SU-DHL-6 (cell line): ENCODE measurements around the gene ACAA2.

Experiments
- H2AFZ ChIP-seq: fragments of 200-600 bp; sonication (generic); 2 replicates; pipeline ENCODE4 v1.6.1; 2014; ENCODE audit warnings: low read depth, mild to moderate bottlenecking, moderate library complexity, mixed read lengths, antibody characterized with exemption, low read length; ENCODE audit not compliant: severe bottlenecking
- H3F3A ChIP-seq: fragments of 200-600 bp; shearing (Covaris generic); 2 replicates; pipeline ENCODE4 v1.6.0; 2016; ENCODE audit warnings: antibody characterized with exemption, mild to moderate bottlenecking; ENCODE audit not compliant: insufficient read depth
- H3K27ac ChIP-seq: fragments of 200-600 bp; sonication (generic); 2 replicates; pipeline ENCODE4 v1.5.1; 2016; ENCODE audit warnings: low read depth, mild to moderate bottlenecking, low read length, moderate library complexity, mixed read lengths
- H3K27me3 ChIP-seq: fragments of 200-600 bp; sonication (generic), shearing (Covaris generic); 2 replicates; pipeline ENCODE4 v1.6.0; 2014; ENCODE audit warnings: mild to moderate bottlenecking, low read length
- H3K36me3 ChIP-seq: fragments of 200-600 bp; sonication (generic); 2 replicates; pipeline ENCODE4 v1.6.1; 2014; ENCODE audit warnings: mild to moderate bottlenecking, low read length, mixed read lengths
- H3K4me2 ChIP-seq: fragments of 300-600, 200-600 bp; shearing (Covaris generic), sonication (generic); 2 replicates; pipeline ENCODE4 v1.6.0; 2014; ENCODE audit warnings: low read length, low read depth, mild to moderate bottlenecking; ENCODE audit not compliant: poor library complexity, severe bottlenecking
- H3K4me3 ChIP-seq: fragments of 200-600 bp; sonication (generic); 2 replicates; pipeline ENCODE4 v1.5.1; 2014; ENCODE audit warnings: antibody characterized with exemption, low read length, mild to moderate bottlenecking, mixed read lengths; ENCODE audit not compliant: insufficient read depth, poor library complexity, severe bottlenecking
- H3K79me2 ChIP-seq: fragments of 200-600 bp; sonication (generic); 2 replicates; pipeline ENCODE4 v1.6.1; 2014; ENCODE audit warnings: mild to moderate bottlenecking, low read length, moderate library complexity; ENCODE audit not compliant: insufficient read depth
- H3K9ac ChIP-seq: fragments of 200-600 bp; sonication (generic); 2 replicates; pipeline ENCODE4 v1.7.0; 2014; ENCODE audit warnings: mild to moderate bottlenecking, low read length
- H3K9me2 ChIP-seq: fragments of 200-600 bp; sonication (generic); replicated peaks from 2 replicates; pipeline ENCODE4 v1.6.1; 2014; ENCODE audit warnings: low read length; ENCODE audit not compliant: insufficient read depth
- H3K9me3 ChIP-seq: fragments of 200-600 bp; sonication (generic); 2 replicates; pipeline ENCODE4 v1.6.1; 2014; ENCODE audit warnings: low read length, mixed read lengths; ENCODE audit not compliant: insufficient read depth
- H4K20me1 ChIP-seq: fragments of 200-600 bp; sonication (generic); 2 replicates; pipeline ENCODE4 v1.6.1; 2014; ENCODE audit warnings: low read depth, mild to moderate bottlenecking, antibody characterized with exemption, low read length, moderate library complexity, mixed read lengths
- CTCF ChIP-seq: fragments of 200-600 bp; sonication (generic); IDR thresholded peaks from one replicate; pipeline ENCODE4 v1.5.1; 2017; ENCODE audit warnings: antibody characterized with exemption, mild to moderate bottlenecking, low read length, moderate library complexity; ENCODE audit not compliant: insufficient read depth, poor library complexity, severe bottlenecking
- EZH2phosphoT487 ChIP-seq: fragments of 200-600 bp; sonication (generic), shearing (Covaris generic); conservative IDR thresholded peaks from 2 replicates; pipeline ENCODE4 v1.6.1; 2018; ENCODE audit warnings: mild to moderate bottlenecking, antibody characterized with exemption, low read length, moderate library complexity, mixed read lengths

Gene ACAA2

GRCh38 chr18:49819823-49820671 is 6.7 kb upstream of the ACAA2 start:
- Histone ChIP-seq H3K9ac (no peak overlapping the region), H3K4me3 (no peak overlapping the region), H4K20me1 (no peaks in the 10 kb centered on the region), H3K27ac (no peak overlapping the region), H3K79me2 (no peaks in the 10 kb centered on the region), H3K9me2 (no peaks in the 10 kb centered on the region), H3F3A (no peaks in the 10 kb centered on the region), H3K36me3 (no peaks in the 10 kb centered on the region), H3K9me3 (no peaks in the 10 kb centered on the region), H2AFZ (no peak overlapping the region), H3K27me3 (no peaks in the 10 kb centered on the region), H3K4me2 (no peak overlapping the region)
- TF ChIP-seq CTCF (no peak), EZH2phosphoT487 (no peak)

GRCh38 chr18:49819071-49819662 is 5.8 kb upstream of the ACAA2 start:
- Histone ChIP-seq H3K9me3 (no peaks in the 10 kb centered on the region), H3F3A (no peaks in the 10 kb centered on the region), H3K27me3 (no peaks in the 10 kb centered on the region), H3K4me2 (no peak overlapping the region), H4K20me1 (no peaks in the 10 kb centered on the region), H3K79me2 (no peaks in the 10 kb centered on the region), H3K27ac (no peak overlapping the region), H2AFZ (no peak overlapping the region), H3K9me2 (no peaks in the 10 kb centered on the region), H3K4me3 (no peak overlapping the region), H3K36me3 (no peaks in the 10 kb centered on the region), H3K9ac (no peak overlapping the region)
- TF ChIP-seq EZH2phosphoT487 (no peak), CTCF (no peak)

- no peaks in the 10 kb centered on the region for H3K36me3 ChIP-seq
- no peak for TF ChIP-seq EZH2phosphoT487
- no peaks in the 10 kb centered on the region for H3K9me3 ChIP-seq
- no peak overlapping the region for H3K4me3 ChIP-seq
- no peak overlapping the region for H2AFZ ChIP-seq
- peaks cover 4% of the 10 kb centered on the region for H3K79me2 ChIP-seq
- H3K9me2 ChIP-seq: no peaks in the 10 kb centered on the region
- no peaks in the 10 kb centered on the region for H3F3A ChIP-seq
- no peaks in the 10 kb centered on the region for H3K27me3 ChIP-seq
- H3K27ac ChIP-seq: no peak overlapping the region
- H4K20me1 ChIP-seq: no peaks in the 10 kb centered on the region
- no peak overlapping the region for H3K4me2 ChIP-seq
- no peak overlapping the region for H3K9ac ChIP-seq
These were observed 4.6 kb upstream of the ACAA2 start for GRCh38 chr18:49817947-49818346.

- no peak for TF ChIP-seq EZH2phosphoT487
- H3K27ac ChIP-seq: no peak overlapping the region
These were observed 2.6 kb upstream of the ACAA2 start for GRCh38 chr18:49815927-49816326.

More at GRCh38 chr18:49815927-49816326, 2.6 kb upstream of the ACAA2 start:
- Histone ChIP-seq H3K9ac (no peak overlapping the region), H3F3A (peaks cover 5% of the 10 kb centered on the region; the same call in 1 of the 2 replicates), H4K20me1 (no peaks in the 10 kb centered on the region), H3K9me3 (no peaks in the 10 kb centered on the region), H3K9me2 (no peaks in the 10 kb centered on the region), H2AFZ (no peak overlapping the region), H3K36me3 (no peaks in the 10 kb centered on the region), H3K4me3 (no peak overlapping the region), H3K79me2 (peaks cover 24% of the 10 kb centered on the region), H3K27me3 (no peaks in the 10 kb centered on the region), H3K4me2 (no peak overlapping the region)
